Limb (tissue), 2 donors: ENCODE results near the gene GID8.
"Not testable (repeated sequence)": the region's sequence is repeated elsewhere in the genome, so short reads cannot be mapped to it uniquely, and the experiment has no call there.

ENCODE experiments used
- DNase-seq, 2 donors: peaks; one replicate each; pipeline ENCODE4 v3.0.0-alpha.2; 2016; ENCODE audit errors: extremely low spot score in 2 of 2

Gene GID8

DNA sequence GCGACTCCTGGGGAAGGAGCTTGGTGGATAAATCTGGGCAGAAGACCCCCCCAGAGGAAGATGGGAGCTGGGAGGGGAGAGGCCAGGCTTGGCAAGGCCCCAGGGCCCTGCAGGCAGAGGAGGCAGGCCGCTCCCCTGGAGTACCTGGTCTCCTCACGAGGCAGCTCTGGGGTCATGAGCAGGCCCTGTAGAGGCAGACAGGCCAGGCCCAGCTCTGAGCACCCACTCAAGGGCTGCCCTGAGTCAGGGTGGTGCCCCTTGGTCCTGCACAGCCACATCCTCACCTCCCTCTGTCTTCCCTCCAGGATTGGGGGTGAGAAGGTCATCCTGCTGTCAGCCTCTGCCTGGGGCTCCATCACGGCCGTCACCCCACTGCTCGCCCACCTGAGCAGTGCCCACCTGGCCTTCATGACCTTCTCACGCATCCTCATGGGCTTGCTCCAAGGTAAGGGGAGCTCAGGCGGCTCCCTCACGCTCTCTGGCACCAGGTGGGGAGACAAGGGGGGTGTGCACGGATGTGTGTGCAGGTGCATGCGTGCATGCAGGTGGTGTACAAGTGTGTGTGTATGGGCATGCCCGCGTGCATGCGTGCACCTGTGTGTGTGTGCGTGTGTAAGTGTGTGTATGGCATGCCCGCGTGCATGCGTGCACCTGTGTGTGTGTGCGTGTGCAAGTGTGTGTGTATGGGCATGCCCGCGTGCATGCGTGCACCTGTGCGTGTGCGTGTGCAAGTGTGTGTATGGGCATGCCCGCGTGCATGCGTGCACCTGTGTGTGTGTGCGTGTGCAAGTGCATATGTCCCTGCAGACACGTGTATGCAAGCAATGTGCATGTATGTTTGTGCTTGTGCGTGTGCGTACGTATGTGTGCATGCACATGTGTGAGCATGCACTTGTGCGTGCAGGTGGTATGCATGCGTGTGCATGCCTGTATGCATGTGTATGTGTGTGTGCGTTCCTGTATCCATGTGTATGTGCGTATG, 19.5 kb downstream of the GID8 start:
- no peak for DNase-seq

- DNase-seq, result no peak
These were observed 20.6 kb downstream of the GID8 start for GRCh38 chr20:62958388-62959100.

GRCh38 chr20:62959101-62959971, 21.4 kb downstream of the GID8 start:
- DNase-seq, result no peak

GRCh38 chr20:62959998-62960436, 22.1 kb downstream of the GID8 start:
- DNase-seq, result no peak

GRCh38 chr20:62960446-62961309, 22.7 kb downstream of the GID8 start:
- DNase-seq, result not testable (repeated sequence)

DNA sequence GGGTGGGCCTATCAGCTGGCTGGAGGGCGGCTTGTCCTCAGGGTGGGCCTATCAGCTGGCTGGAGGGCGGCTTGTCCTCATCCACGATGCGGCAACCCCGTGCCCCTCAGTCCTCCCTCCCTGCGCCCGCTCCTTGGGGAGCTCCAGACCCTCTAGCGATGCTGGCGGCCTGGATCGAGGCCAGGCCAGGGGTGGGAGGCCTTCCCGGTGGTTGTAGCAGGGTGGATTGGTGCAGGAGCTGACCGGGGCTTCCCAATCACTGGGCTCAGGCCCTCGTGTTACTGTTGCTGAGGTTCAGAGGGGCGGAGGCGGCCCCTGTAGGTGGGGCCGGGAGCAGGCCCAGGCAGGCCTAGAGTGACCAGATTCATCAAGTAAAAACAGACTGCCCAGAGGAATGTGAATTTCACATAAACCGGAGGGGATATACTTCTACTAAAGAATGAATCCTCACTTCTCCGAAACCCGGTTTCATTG, 23.4 kb downstream of the GID8 start:
- DNase-seq, result no peak

GRCh38 chr20:62961799-62962198, 23.9 kb downstream of the GID8 start:
- DNase-seq, result no peak

DNA sequence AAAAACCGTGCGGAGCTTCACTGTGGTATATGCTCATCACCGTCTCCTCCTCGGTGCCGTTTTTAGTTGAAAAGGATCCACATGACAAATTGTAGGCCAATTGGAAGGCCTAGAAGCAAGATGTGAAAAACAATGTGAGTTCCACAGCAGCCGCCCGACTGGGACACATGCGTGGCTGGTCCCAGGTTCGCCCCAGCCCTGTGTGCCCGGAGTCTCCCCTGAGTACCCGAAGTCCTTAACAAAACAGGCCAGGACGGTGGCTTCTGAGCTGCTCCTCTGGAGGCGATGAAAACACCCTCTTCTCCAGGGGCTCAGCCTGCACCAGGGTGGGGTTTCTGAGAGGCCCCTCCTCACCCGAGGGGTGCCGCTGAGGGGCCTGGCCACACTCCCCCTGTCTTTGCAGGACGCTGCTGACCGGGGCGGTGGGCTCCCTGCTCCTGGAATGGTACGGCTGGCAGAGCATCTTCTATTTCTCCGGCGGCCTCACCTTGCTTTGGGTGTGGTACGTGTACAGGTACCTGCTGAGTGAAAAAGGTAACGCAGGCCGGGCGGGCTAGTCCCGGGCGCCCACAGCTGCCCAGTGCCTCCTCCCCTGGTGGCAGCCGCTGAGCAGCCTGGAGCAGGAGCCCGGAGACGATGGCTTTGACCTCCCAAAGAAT, 24.4 kb downstream of the GID8 start:
- DNase-seq, result no peak

DNA sequence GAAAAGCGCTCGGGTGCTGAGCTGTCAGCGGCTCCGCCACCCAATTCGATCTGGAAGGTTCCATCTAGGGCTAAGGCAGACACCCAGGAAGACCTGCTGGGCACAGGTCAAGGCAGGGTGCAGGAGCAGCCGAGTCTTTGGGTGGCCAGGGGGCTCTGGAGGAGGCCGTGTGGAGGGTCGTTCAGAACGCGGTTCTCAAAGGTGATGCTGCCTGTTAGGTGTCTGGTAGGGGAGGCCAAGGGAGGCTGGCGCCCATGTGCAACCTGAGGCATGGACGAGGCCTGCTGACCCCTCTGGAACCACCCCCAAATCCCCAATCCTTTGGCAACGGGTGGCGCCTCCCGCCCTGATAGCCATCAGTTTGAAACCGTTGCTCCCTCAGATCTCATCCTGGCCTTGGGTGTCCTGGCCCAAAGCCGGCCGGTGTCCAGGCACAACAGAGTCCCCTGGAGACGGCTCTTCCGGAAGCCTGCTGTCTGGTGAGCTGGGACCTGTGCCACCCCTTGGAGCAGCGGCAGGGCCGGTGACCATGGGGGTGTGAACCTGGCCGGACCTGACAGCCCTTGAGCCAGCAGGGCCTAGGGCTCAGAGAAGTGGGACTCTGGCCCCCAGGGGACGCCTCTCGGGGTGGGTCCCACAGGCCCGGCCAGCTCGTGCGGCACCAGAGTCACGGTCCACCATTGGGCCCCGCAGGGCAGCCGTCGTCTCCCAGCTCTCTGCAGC, 25.1 kb downstream of the GID8 start:
- no peak for DNase-seq

DNA sequence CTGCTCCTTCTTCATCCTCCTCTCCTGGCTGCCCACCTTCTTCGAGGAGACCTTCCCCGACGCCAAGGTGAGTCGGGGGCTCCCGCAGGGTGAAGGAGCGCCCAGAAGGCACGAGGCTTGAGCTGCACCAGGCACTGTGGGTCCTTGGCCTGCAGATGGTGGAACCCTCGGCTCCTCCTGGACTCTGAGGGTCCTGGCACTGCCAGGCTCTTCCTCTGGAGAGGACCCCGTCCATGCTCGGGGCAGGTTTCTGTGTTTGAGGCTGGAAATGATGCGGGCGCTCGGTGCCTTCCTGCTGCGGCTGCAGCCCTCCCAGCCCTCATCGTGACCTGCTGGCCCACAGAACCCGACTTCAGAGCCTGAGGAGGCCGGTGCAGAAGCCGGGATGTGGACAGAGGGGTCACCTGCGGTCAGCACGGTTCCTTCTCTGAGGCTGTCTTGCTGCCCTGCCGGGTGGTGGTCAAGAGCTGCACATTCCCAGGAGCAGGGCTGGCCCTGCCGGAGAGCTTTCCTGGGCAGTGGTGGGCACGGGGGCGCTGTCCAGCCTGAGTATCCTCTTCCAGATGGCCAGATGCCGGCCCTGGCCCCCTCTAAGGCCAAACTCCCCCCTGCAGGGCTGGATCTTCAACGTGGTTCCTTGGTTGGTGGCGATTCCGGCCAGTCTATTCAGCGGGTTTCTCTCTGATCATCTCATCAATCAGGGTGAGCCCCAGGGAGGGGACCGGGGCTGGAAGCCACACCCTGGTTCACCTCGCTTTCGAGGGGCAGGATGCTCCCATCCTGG, 25.9 kb downstream of the GID8 start:
- DNase-seq, result no peak

GRCh38 chr20:62964700-62965099, 26.8 kb downstream of the GID8 start:
- DNase-seq, result no peak

DNA sequence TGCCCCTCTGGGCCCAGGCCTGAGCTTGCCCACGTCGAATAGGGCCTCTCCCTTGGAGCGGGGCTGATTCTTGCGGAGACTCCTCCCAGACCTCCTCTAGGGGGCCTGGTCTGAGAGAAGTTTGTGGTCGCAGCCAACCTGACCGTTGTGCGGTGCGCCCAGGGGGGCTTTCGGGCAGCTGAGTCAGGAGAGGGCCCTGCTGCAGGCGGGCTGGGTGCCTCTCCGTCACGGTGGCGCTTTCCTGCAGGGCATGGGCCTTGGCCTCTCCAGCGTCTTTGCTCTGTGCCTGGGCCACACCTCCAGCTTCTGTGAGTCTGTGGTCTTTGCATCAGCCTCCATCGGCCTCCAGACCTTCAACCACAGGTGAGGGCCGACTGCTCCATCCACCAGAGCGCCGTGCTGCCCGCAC, 27.4 kb downstream of the GID8 start:
- DNase-seq, result no peak

- DNase-seq, result no peak
These were observed 28.5 kb downstream of the GID8 start for GRCh38 chr20:62966212-62967148.

GRCh38 chr20:62967149-62967501, 29.2 kb downstream of the GID8 start:
- no peak for DNase-seq

DNA sequence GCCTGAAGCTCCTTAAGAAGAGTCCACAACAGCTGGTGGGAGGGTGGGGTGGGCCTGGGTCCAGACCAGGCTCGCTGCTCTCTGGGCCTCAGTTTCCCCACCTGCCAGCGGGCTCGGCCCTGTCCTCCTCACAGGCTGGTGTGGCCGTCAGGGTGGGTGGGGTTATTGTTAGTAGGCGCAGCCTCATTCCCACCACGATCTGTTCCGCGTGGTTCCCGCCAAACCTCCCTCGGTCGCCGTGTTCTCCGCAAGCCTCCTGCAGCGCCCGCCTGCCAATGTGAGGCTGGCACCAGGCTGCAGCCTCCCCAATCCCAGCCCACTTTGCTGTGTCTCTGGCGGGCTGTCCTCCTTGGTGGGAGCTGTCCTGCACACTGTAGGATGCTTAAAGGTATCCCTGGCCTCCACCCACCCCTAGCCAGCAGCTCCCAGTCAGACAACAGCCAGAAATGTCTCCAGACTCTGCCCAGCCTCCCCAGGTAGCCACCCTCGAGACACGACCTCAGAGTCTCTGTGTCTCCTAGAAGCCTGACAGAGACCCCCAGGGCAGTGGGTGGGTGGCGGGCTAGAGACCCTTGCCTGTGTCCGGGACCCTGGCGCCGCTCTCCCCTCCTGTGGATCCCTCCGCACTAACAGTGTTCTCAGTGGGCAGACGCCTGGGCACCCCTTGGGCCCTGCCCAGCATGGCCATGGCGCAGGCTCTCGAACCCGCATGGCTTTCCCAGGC, 29.8 kb downstream of the GID8 start:
- DNase-seq, result no peak

GRCh38 chr20:62968378-62969178, 30.6 kb downstream of the GID8 start:
- no peak for DNase-seq
